Measurements from ENCODE around the gene GRIP2. TPM values are rescaled to one million over a fixed set of nuclear protein-coding genes. Genes with fewer than 3 reads are reported as not detected.

Gene GRIP2
- total and polyA plus RNA-seq, 9 donors: 1.1 to 19.4 (median 5.4) TPM

DNA sequence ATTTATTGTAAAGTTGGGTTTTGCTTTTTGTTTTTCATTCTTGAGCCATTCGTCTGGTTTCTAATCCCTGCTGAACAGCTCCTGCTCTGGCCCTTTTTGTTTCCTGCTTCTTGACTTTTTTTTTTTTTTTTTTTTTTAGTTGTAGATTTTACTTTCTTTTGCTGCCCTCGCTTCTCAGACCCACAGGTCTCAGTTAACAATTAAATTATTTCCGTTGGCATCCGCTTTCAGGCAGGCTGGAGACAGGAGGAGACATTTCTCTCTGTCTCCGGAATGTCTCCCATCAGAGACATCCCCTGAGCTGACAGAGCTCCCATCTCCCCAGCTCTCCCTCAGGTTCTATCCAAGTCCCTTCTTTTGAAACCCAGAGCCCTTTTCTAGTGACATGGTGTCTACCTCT is 69.1 kb downstream of the GRIP2 start:
- Histone ChIP-seq H3K9me3 (no peaks in the 10 kb centered on the region), H3K4me1 (ENCODE audit: insufficient read depth) (peaks cover 37% of the 10 kb centered on the region), H3K27me3 (no peaks in the 10 kb centered on the region), H3K4me3 (no peak overlapping the region), H3K27ac (peak overlapping the region in 1 of 2 donors; percentile 85), H3K36me3 (no peaks in the 10 kb centered on the region)
- intact Hi-C loops (cut with DNase I): no loop called here
- TF ChIP-seq, protein P1, sequence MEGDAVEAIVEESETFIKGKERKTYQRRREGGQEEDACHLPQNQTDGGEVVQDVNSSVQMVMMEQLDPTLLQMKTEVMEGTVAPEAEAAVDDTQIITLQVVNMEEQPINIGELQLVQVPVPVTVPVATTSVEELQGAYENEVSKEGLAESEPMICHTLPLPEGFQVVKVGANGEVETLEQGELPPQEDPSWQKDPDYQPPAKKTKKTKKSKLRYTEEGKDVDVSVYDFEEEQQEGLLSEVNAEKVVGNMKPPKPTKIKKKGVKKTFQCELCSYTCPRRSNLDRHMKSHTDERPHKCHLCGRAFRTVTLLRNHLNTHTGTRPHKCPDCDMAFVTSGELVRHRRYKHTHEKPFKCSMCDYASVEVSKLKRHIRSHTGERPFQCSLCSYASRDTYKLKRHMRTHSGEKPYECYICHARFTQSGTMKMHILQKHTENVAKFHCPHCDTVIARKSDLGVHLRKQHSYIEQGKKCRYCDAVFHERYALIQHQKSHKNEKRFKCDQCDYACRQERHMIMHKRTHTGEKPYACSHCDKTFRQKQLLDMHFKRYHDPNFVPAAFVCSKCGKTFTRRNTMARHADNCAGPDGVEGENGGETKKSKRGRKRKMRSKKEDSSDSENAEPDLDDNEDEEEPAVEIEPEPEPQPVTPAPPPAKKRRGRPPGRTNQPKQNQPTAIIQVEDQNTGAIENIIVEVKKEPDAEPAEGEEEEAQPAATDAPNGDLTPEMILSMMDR (IDR thresholded peaks at IDR 0.05): no peak
- TF ChIP-seq POLR2A (IDR thresholded peaks at IDR 0.05) (no peak), EP300 (IDR thresholded peaks at IDR 0.05) (no peak)
- WGBS, 3 donors: 63 to 80% (median 66%) methylated on average over 5 of the region's 5 CpGs
- DNase-seq: no peak

DNA sequence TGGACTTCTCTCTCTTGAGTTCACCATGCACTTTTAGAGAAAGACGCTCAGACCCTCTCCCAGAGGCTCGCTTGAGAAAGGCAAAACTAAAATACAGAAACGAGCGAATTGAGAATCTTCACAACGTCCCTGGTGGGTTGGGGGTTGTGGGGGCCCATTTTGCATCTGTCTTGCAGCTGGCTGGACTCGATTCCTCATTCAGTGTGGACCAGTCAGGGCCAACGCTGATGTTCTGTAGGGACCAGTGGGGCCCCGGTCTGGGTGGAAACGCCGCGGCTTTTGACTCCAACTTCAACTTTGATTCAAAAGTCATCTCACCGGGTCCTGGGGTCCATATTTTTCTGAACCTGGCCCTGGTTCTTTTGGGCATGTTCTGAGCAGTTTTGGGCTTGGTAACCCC is 69.7 kb downstream of the GRIP2 start:
- intact Hi-C loops (cut with DNase I): no loop called here
- Histone ChIP-seq H3K36me3 (no peaks in the 10 kb centered on the region), H3K27ac (peak overlapping the region in 1 of 2 donors; percentile 85), H3K9me3 (no peaks in the 10 kb centered on the region), H3K27me3 (no peaks in the 10 kb centered on the region), H3K4me1 (ENCODE audit: insufficient read depth) (peaks cover 34% of the 10 kb centered on the region), H3K4me3 (no peak overlapping the region)
- TF ChIP-seq, protein P1 (IDR thresholded peaks at IDR 0.05): no peak
- TF ChIP-seq POLR2A (IDR thresholded peaks at IDR 0.05) (no peak), EP300 (IDR thresholded peaks at IDR 0.05) (no peak)
- 79 to 90% (median 89%) methylated on average over 12 of the region's 12 CpGs for WGBS, 3 donors
- DNase-seq: no peak

GRCh38 chr3:14468621-14468981 is 71.5 kb downstream of the GRIP2 start:
- intact Hi-C loops (cut with DNase I): loop anchor here in 3 of 4 donors (2.0 to 5.0 kb wide), 3 partner anchors 206 to 266 kb away; no protein-coding TSS in a partner anchor
- TF ChIP-seq POLR2A (IDR thresholded peaks at IDR 0.05): no peak
- no peak for TF ChIP-seq EP300 (IDR thresholded peaks at IDR 0.05)
- TF ChIP-seq, protein P1 (IDR thresholded peaks at IDR 0.05): no peak
- Histone ChIP-seq H3K9me3 (no peaks in the 10 kb centered on the region), H3K36me3 (no peaks in the 10 kb centered on the region), H3K4me1 (ENCODE audit: insufficient read depth) (peaks cover 23% of the 10 kb centered on the region), H3K27me3 (no peaks in the 10 kb centered on the region), H3K4me3 (no peak overlapping the region), H3K27ac (peak overlapping the region in 1 of 2 donors; percentile 29)
- DNase-seq: no peak
- WGBS, 3 donors: 87 to 90% (median 88%) methylated on average over 10 to 13 of the region's 13 CpGs

- Histone ChIP-seq H3K27ac (peak overlapping the region; percentile 44 to 65), H3K36me3 (no peaks in the 10 kb centered on the region), H3K4me1 (ENCODE audit: insufficient read depth) (peaks cover 18% of the 10 kb centered on the region), H3K27me3 (no peaks in the 10 kb centered on the region), H3K9me3 (no peaks in the 10 kb centered on the region), H3K4me3 (no peak overlapping the region)
- no peak for TF ChIP-seq EP300 (IDR thresholded peaks at IDR 0.05)
- TF ChIP-seq, protein P1 (IDR thresholded peaks at IDR 0.05): peak; percentile 50 to 94 (median 87)
- peak; percentile 18 for TF ChIP-seq POLR2A (IDR thresholded peaks at IDR 0.05)
- peak in 4 of 5 donors; percentile 62 to 73 (median 69) for DNase-seq
- 62 to 68% (median 63%) methylated on average over 15 of the region's 15 CpGs for WGBS, 3 donors
- intact Hi-C loops (cut with DNase I): loop anchor here in 3 of 4 donors (2.0 to 5.0 kb wide), 4 partner anchors 206 to 266 kb away; no protein-coding TSS in a partner anchor
Measured at GRCh38 chr3:14467814-14468620, 72.1 kb downstream of the GRIP2 start.

Data from ovary (tissue), 9 donors.